ENCODE results near the gene DOCK7.
"Not testable (repeated sequence)": the region's sequence is repeated elsewhere in the genome, so short reads cannot be mapped to it uniquely, and the experiment has no call there.

Gene DOCK7

DNA sequence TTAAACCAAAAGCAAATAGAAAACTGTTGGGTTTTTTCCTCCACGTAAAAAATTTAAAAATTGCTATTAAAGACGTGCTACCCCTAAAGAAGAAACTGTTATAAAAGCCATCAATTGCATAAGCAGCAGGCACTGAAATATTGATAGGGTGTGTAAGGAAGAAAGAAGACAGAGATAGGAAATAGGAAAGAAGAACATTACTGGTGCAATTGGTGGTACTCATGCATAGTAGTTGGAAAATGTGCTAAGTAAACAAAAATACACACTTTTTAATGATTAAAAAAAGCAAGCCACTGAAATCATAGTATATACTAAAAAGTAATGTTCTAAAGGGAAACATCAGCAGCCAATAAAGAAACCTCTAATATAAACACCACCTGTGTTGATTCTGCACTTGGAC is 143.6 kb downstream of the DOCK7 start:
- TF ChIP-seq, protein P1, sequence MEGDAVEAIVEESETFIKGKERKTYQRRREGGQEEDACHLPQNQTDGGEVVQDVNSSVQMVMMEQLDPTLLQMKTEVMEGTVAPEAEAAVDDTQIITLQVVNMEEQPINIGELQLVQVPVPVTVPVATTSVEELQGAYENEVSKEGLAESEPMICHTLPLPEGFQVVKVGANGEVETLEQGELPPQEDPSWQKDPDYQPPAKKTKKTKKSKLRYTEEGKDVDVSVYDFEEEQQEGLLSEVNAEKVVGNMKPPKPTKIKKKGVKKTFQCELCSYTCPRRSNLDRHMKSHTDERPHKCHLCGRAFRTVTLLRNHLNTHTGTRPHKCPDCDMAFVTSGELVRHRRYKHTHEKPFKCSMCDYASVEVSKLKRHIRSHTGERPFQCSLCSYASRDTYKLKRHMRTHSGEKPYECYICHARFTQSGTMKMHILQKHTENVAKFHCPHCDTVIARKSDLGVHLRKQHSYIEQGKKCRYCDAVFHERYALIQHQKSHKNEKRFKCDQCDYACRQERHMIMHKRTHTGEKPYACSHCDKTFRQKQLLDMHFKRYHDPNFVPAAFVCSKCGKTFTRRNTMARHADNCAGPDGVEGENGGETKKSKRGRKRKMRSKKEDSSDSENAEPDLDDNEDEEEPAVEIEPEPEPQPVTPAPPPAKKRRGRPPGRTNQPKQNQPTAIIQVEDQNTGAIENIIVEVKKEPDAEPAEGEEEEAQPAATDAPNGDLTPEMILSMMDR (conservative IDR thresholded peaks at IDR 0.05; ENCODE audit: control insufficient read depth, insufficient read depth, low read depth, low read length): no peak
- no peak overlapping the region for H3K4me3 ChIP-seq (ENCODE audit: control insufficient read depth, low read depth, low read length)
- no peak for DNase-seq (ENCODE audit: low read depth)

DNA sequence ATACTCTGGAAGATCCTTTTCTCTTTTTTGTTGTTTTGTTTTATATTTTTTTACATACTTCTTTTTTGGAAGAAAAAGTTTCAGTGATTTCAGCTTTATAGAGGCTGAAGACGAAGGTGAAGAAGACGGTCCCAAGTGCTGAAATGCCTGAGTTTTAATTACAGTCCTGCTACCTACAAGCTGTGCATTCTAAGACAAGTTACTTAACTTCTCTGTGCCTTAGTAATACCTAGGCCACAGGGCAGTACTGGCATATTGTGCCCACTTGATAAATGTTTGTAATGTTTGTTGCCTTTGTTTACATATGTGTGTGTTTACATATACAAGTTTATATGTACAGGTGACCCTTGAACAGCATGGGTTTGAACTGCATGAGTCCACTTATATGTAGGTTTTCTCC is 147.1 kb downstream of the DOCK7 start:
- DNase-seq (ENCODE audit: low read depth): no peak
- TF ChIP-seq, protein P1 (conservative IDR thresholded peaks at IDR 0.05; ENCODE audit: control insufficient read depth, insufficient read depth, low read depth, low read length): no peak
- H3K4me3 ChIP-seq (ENCODE audit: control insufficient read depth, low read depth, low read length): no peak overlapping the region

DNA sequence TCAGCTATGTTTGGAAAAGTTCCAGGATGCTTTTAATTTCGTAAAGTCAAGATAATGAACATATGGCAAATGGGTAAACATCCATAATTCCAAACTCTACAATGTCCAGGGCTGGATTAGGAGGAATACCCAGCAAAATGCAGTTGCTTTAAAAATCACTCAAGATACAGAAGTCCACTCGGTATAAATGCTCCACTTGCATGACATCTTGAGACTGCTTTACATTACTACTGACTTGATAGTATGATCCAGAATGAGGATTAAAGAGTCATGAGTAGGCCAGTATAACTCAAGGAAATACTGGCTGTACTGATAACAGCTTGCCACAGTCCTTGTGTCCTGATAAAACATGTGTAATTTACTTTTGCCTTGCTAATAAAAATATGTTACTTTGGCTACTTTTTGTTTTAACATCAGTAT is 149.1 kb downstream of the DOCK7 start:
- TF ChIP-seq, protein P1 (conservative IDR thresholded peaks at IDR 0.05; ENCODE audit: control insufficient read depth, insufficient read depth, low read depth, low read length): no peak
- DNase-seq (ENCODE audit: low read depth): no peak
- H3K4me3 ChIP-seq (ENCODE audit: control insufficient read depth, low read depth, low read length): no peak overlapping the region

- DNase-seq (ENCODE audit: low read depth): no peak
- TF ChIP-seq, protein P1 (conservative IDR thresholded peaks at IDR 0.05; ENCODE audit: control insufficient read depth, insufficient read depth, low read depth, low read length): no peak
- no peak overlapping the region for H3K4me3 ChIP-seq (ENCODE audit: control insufficient read depth, low read depth, low read length)
Observed at GRCh38 chr1:62536865-62537264, 151.3 kb downstream of the DOCK7 start.

DNA sequence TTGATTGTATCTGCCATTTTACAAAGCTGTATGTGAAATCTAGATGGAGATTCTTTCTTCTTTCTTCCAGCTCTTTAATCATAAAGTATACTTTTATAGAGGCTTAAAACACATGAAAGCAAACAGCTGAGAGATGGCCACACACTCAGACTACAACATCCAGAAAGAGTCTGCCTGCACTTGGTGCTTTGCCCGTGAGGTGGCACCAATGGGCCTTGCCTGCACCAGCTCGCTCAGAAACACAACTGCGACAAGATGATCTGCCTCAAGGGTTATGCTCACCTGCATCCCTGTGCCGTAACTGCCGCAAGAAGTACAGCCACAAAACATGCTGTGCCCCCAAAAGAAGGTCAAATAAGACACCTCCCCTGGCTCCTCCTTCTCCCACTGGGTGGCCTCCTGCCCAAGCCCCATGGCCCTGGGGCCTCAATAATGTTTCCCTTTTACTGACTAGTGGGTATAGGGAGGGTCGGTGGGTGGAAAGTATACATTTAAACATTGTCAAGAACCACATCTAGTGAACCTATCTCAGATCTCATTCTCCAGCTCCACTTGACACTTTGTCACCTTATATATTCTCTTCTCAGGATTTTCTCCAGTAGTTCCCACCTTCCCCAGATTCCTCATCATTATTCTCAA is 157.6 kb downstream of the DOCK7 start:
- peak; percentile 9 for DNase-seq (ENCODE audit: low read depth)
- no peak overlapping the region for H3K4me3 ChIP-seq (ENCODE audit: control insufficient read depth, low read depth, low read length)
- TF ChIP-seq, protein P1 (conservative IDR thresholded peaks at IDR 0.05; ENCODE audit: control insufficient read depth, insufficient read depth, low read depth, low read length): peak; percentile 32

GRCh38 chr1:62529227-62529626 is 159.0 kb downstream of the DOCK7 start:
- TF ChIP-seq, protein P1 (conservative IDR thresholded peaks at IDR 0.05; ENCODE audit: control insufficient read depth, insufficient read depth, low read depth, low read length): no peak
- DNase-seq (ENCODE audit: low read depth): no peak
- no peak overlapping the region for H3K4me3 ChIP-seq (ENCODE audit: control insufficient read depth, low read depth, low read length)

DNA sequence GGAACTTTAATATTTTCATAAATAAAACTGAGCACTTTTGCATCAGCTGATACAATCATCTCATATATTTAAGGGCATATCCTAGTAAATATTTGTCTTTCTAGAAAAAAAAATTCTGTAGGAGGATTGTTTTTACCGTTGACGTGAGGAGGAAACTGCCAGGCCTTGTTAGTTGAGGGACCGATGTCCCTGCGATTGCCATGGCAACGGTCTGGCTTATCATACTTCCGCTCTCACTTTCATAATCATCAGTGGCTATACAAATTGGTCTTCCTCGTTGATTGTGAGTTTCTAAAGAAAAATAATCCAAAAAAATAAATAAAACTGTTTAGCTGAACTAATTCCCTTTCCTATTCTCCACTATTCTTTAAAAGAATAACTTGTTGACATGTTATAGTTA is 160.2 kb downstream of the DOCK7 start:
- TF ChIP-seq, protein P1 (conservative IDR thresholded peaks at IDR 0.05; ENCODE audit: control insufficient read depth, insufficient read depth, low read depth, low read length): no peak
- DNase-seq (ENCODE audit: low read depth): no peak

GRCh38 chr1:62527346-62527745 is 160.8 kb downstream of the DOCK7 start:
- not testable (repeated sequence) for H3K4me3 ChIP-seq (ENCODE audit: control insufficient read depth, low read depth, low read length); DNase-seq (ENCODE audit: low read depth)

More for the DNA sequence above, 160.2 kb downstream of the DOCK7 start:
- H3K4me3 ChIP-seq (ENCODE audit: control insufficient read depth, low read depth, low read length): no peak overlapping the region
